SJCRH30 (cell line): ENCODE results near the gene WWOX. TPM values are rescaled to one million over a fixed set of nuclear protein-coding genes. Genes with fewer than 3 reads are reported as not detected.
A peak's percentile ranks its signal among the peaks of the same experiment; 100 is the strongest.

ENCODE experiments used
- DNase-seq, 2 experiments: peaks; one replicate each; pipeline ENCODE4 v3.0.0-alpha.2; 2015 to 2020
- H3K27ac ChIP-seq: fragments of 250-450 bp; sonication (Bioruptor Pico); 2 replicates; pipeline ENCODE4 v1.5.1; 2020; ENCODE audit warnings: mild to moderate bottlenecking, moderate library complexity
- H3K27me3 ChIP-seq: fragments of 250-450 bp; sonication (Bioruptor Pico); 2 replicates; pipeline ENCODE4 v1.5.1; 2020; ENCODE audit warnings: mild to moderate bottlenecking, moderate library complexity
- H3K36me3 ChIP-seq: fragments of 250-450 bp; sonication (Bioruptor Pico); 2 replicates; pipeline ENCODE4 v1.5.1; 2020; ENCODE audit warnings: mild to moderate bottlenecking, moderate library complexity
- H3K4me1 ChIP-seq: fragments of 250-450 bp; sonication (Bioruptor Pico); 2 replicates; pipeline ENCODE4 v1.5.1; 2020; ENCODE audit warnings: mild to moderate bottlenecking, moderate library complexity
- H3K4me3 ChIP-seq: fragments of 250-450 bp; sonication (Bioruptor Pico); 2 replicates; pipeline ENCODE4 v1.5.1; 2020; ENCODE audit warnings: mild to moderate bottlenecking, moderate library complexity
- H3K9me3 ChIP-seq: fragments of 250-450 bp; sonication (Bioruptor Pico); replicated peaks from 2 replicates; pipeline ENCODE4 v1.5.1; 2020; ENCODE audit warnings: mild to moderate bottlenecking, moderate library complexity
- total RNA-seq: library from RNA; depleted of rRNA; stranded (reverse); fragments of >200 nt; shearing (Covaris generic); gene quantifications from 2 replicates; pipeline ENCODE4 v1.2.3, GENCODE V29; 2014

Gene WWOX
- total RNA-seq, 1 experiment from 2014 or later, result 16.4 TPM

- no peaks in the 10 kb centered on the region for H3K9me3 ChIP-seq
- no peaks in the 10 kb centered on the region for H3K27me3 ChIP-seq
- H3K4me3 ChIP-seq, result peak overlapping the region; percentile 27; the same call in 1 of the 2 replicates
- peak overlapping the region; percentile 92 for H3K27ac ChIP-seq
- no peaks in the 10 kb centered on the region for H3K36me3 ChIP-seq
- H3K4me1 ChIP-seq, result peaks cover 28% of the 10 kb centered on the region
- peak; percentile 53 to 79 for DNase-seq
Observed at GRCh38 chr16:78122774-78123315, 23.4 kb downstream of the WWOX start.

GRCh38 chr16:78125112-78125844, 25.8 kb downstream of the WWOX start:
- Histone ChIP-seq H3K36me3 (no peaks in the 10 kb centered on the region), H3K27me3 (no peaks in the 10 kb centered on the region), H3K27ac (no peak overlapping the region), H3K4me3 (no peak overlapping the region), H3K9me3 (no peaks in the 10 kb centered on the region), H3K4me1 (peaks cover 17% of the 10 kb centered on the region)
- no peak for DNase-seq

GRCh38 chr16:78126662-78127061, 27.2 kb downstream of the WWOX start:
- H3K27ac ChIP-seq, result peak overlapping the region; percentile 40

GRCh38 chr16:78127130-78127529, 27.7 kb downstream of the WWOX start:
- H3K27me3 ChIP-seq, result no peaks in the 10 kb centered on the region
- H3K4me3 ChIP-seq, result peak overlapping the region; percentile 26
- H3K36me3 ChIP-seq, result no peaks in the 10 kb centered on the region
- DNase-seq, result peak in 1 of 2 experiments; percentile 65
- H3K27ac ChIP-seq, result peak overlapping the region; percentile 40
- H3K4me1 ChIP-seq, result peaks cover 17% of the 10 kb centered on the region
- H3K9me3 ChIP-seq, result no peaks in the 10 kb centered on the region

More at GRCh38 chr16:78126662-78127061, 27.2 kb downstream of the WWOX start:
- H3K4me3 ChIP-seq, result no peak overlapping the region; the same call in 1 of the 2 replicates
- peaks cover 17% of the 10 kb centered on the region for H3K4me1 ChIP-seq
- no peak for DNase-seq
- no peaks in the 10 kb centered on the region for H3K27me3 ChIP-seq
- H3K36me3 ChIP-seq, result no peaks in the 10 kb centered on the region
- no peaks in the 10 kb centered on the region for H3K9me3 ChIP-seq

- Histone ChIP-seq H3K4me1 (peaks cover 12% of the 10 kb centered on the region), H3K36me3 (no peaks in the 10 kb centered on the region), H3K27ac (no peak overlapping the region), H3K9me3 (no peaks in the 10 kb centered on the region), H3K27me3 (no peaks in the 10 kb centered on the region), H3K4me3 (no peak overlapping the region)
- no peak for DNase-seq
Observed at GRCh38 chr16:78128913-78129312, 29.5 kb downstream of the WWOX start.

GRCh38 chr16:78129349-78129748, 29.9 kb downstream of the WWOX start:
- peaks cover 12% of the 10 kb centered on the region for H3K4me1 ChIP-seq
- H3K27ac ChIP-seq, result no peak overlapping the region
- no peak for DNase-seq
- no peaks in the 10 kb centered on the region for H3K27me3 ChIP-seq
- no peaks in the 10 kb centered on the region for H3K36me3 ChIP-seq
- H3K9me3 ChIP-seq, result no peaks in the 10 kb centered on the region
- no peak overlapping the region for H3K4me3 ChIP-seq

- Histone ChIP-seq H3K27ac (no peak overlapping the region), H3K4me3 (no peak overlapping the region), H3K9me3 (no peaks in the 10 kb centered on the region), H3K27me3 (no peaks in the 10 kb centered on the region), H3K36me3 (no peaks in the 10 kb centered on the region), H3K4me1 (peaks cover 12% of the 10 kb centered on the region)
- DNase-seq, result no peak
Observed at GRCh38 chr16:78130083-78130608, 30.7 kb downstream of the WWOX start.

- no peaks in the 10 kb centered on the region for H3K9me3 ChIP-seq
- H3K27me3 ChIP-seq, result no peaks in the 10 kb centered on the region
- H3K36me3 ChIP-seq, result no peaks in the 10 kb centered on the region
- DNase-seq, result no peak
- no peak overlapping the region for H3K27ac ChIP-seq
- H3K4me1 ChIP-seq, result peaks cover 12% of the 10 kb centered on the region
- no peak overlapping the region for H3K4me3 ChIP-seq
Observed at GRCh38 chr16:78130950-78131349, 31.5 kb downstream of the WWOX start.

- Histone ChIP-seq H3K4me1 (no peaks in the 10 kb centered on the region), H3K27ac (no peak overlapping the region), H3K9me3 (no peaks in the 10 kb centered on the region), H3K36me3 (no peaks in the 10 kb centered on the region), H3K27me3 (no peaks in the 10 kb centered on the region), H3K4me3 (no peak overlapping the region)
- DNase-seq, result no peak
Observed at GRCh38 chr16:78133919-78134318, 34.5 kb downstream of the WWOX start.

- no peaks in the 10 kb centered on the region for H3K36me3 ChIP-seq
- no peak for DNase-seq
Observed at GRCh38 chr16:78134944-78135619, 35.6 kb downstream of the WWOX start.

GRCh38 chr16:78137179-78137578, 37.7 kb downstream of the WWOX start:
- H3K9me3 ChIP-seq, result no peaks in the 10 kb centered on the region
- no peak overlapping the region for H3K27ac ChIP-seq
- no peaks in the 10 kb centered on the region for H3K36me3 ChIP-seq
- no peak for DNase-seq
- no peaks in the 10 kb centered on the region for H3K27me3 ChIP-seq
- no peak overlapping the region for H3K4me3 ChIP-seq
- no peaks in the 10 kb centered on the region for H3K4me1 ChIP-seq

More at GRCh38 chr16:78134944-78135619, 35.6 kb downstream of the WWOX start:
- no peaks in the 10 kb centered on the region for H3K4me1 ChIP-seq
- no peaks in the 10 kb centered on the region for H3K27me3 ChIP-seq
- H3K27ac ChIP-seq, result no peak overlapping the region
- no peak overlapping the region for H3K4me3 ChIP-seq
- no peaks in the 10 kb centered on the region for H3K9me3 ChIP-seq

- Histone ChIP-seq H3K4me1 (no peaks in the 10 kb centered on the region), H3K27ac (no peak overlapping the region), H3K27me3 (no peaks in the 10 kb centered on the region), H3K36me3 (no peaks in the 10 kb centered on the region), H3K9me3 (no peaks in the 10 kb centered on the region), H3K4me3 (no peak overlapping the region)
- DNase-seq, result no peak
Observed at GRCh38 chr16:78137782-78138616, 38.5 kb downstream of the WWOX start.

- Histone ChIP-seq H3K9me3 (no peaks in the 10 kb centered on the region), H3K27ac (no peak overlapping the region), H3K4me3 (no peak overlapping the region), H3K36me3 (no peaks in the 10 kb centered on the region), H3K27me3 (no peaks in the 10 kb centered on the region), H3K4me1 (no peaks in the 10 kb centered on the region)
- no peak for DNase-seq
Observed at GRCh38 chr16:78140818-78141466, 41.5 kb downstream of the WWOX start.

GRCh38 chr16:78142788-78143187, 43.3 kb downstream of the WWOX start:
- Histone ChIP-seq H3K9me3 (no peaks in the 10 kb centered on the region), H3K4me1 (peaks cover 1% of the 10 kb centered on the region; the same call in 1 of the 2 replicates), H3K4me3 (no peak overlapping the region), H3K36me3 (no peaks in the 10 kb centered on the region), H3K27ac (no peak overlapping the region), H3K27me3 (no peaks in the 10 kb centered on the region)
- no peak for DNase-seq
